Stomach (tissue), 4 donors: Measurements from ENCODE around the gene ASTN2.

Source experiments
- POLR2A ChIP-seq, 4 donors: fragments of 450-650 bp; IDR thresholded peaks; one replicate each; pipeline ENCODE4 v1.6.1; 2016; ENCODE audit warnings: antibody characterized with exemption in 4 of 4, control low read depth in 2 of 4, mild to moderate bottlenecking in 1 of 4, moderate library complexity in 1 of 4
- TF ChIP-seq, protein P1 (sequence below), 7 experiments: fragments of 450-650 bp in 4 of 7; fragments of 200-600 bp in 3 of 7; sonication (generic) in 3 of 7; IDR thresholded peaks; one replicate each; pipeline ENCODE4 v1.5.1; 2016 to 2019; ENCODE audit warnings: antibody characterized with exemption in 7 of 7, control low read depth in 2 of 7, mild to moderate bottlenecking in 1 of 7

DNA sequence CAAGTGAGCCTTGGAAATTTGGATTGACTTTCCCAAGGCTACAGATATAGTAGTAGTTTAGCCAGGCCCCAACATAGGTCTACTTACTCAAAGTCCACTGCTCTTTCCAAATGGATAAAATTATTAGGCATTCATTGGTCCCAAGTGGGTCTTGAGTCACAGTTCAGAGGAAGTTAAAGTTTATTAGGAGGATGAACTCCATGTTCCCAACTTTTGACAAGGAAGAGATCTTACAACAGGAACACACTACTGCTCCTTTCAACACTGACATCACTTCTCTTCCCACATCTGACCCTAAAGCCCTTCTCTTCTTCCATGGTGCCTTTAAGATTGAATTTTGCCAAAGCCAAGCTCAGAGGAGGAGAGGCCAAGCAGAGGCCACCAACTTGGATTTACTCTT lies 962.2 kb downstream of the ASTN2 start:
- no peak for TF ChIP-seq POLR2A (IDR thresholded peaks at IDR 0.05)
- TF ChIP-seq, protein P1, sequence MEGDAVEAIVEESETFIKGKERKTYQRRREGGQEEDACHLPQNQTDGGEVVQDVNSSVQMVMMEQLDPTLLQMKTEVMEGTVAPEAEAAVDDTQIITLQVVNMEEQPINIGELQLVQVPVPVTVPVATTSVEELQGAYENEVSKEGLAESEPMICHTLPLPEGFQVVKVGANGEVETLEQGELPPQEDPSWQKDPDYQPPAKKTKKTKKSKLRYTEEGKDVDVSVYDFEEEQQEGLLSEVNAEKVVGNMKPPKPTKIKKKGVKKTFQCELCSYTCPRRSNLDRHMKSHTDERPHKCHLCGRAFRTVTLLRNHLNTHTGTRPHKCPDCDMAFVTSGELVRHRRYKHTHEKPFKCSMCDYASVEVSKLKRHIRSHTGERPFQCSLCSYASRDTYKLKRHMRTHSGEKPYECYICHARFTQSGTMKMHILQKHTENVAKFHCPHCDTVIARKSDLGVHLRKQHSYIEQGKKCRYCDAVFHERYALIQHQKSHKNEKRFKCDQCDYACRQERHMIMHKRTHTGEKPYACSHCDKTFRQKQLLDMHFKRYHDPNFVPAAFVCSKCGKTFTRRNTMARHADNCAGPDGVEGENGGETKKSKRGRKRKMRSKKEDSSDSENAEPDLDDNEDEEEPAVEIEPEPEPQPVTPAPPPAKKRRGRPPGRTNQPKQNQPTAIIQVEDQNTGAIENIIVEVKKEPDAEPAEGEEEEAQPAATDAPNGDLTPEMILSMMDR (IDR thresholded peaks at IDR 0.05), result no peak
